ENCODE results near the gene CBX4. TPM values are rescaled to one million over a fixed set of nuclear protein-coding genes. Genes with fewer than 3 reads are reported as not detected.

CBX4 gene
- total and polyA plus RNA-seq, 2 experiments from 2014 or later = 1.2 to 18.9 TPM

- H4K20me1 ChIP-seq (ENCODE audit: insufficient read depth) = no peaks in the 10 kb centered on the region
- H3K9me3 ChIP-seq (ENCODE audit: low read depth) = no peaks in the 10 kb centered on the region
- H2AFZ ChIP-seq = no peak overlapping the region
- no peak overlapping the region for H3K4me2 ChIP-seq (ENCODE audit: unreplicated experiment)
- H3F3A ChIP-seq (ENCODE audit: insufficient read depth) = peaks cover 5% of the 10 kb centered on the region
- no peaks in the 10 kb centered on the region for H3K27me3 ChIP-seq (replicated peaks; ENCODE audit: insufficient read depth)
- TF ChIP-seq EZH2phosphoT487 (IDR thresholded peaks at IDR 0.05; ENCODE audit: insufficient read depth, low read depth) = no peak
- TF ChIP-seq EZH2 (IDR thresholded peaks at IDR 0.05; ENCODE audit: insufficient read depth, poor library complexity, severe bottlenecking) = no peak
- WGBS, 2 experiments (ENCODE audit: low coverage in 1 of 2, low lambda C conversion rate in 2 of 2, missing lambda C conversion rate in 2 of 2) = 68 to 73% methylated on average over 43 to 68 of the region's 72 CpGs
- H3K4me3 ChIP-seq = no peak overlapping the region
- peaks cover 2% of the 10 kb centered on the region; the same call in 1 of the 2 replicates for H3K4me1 ChIP-seq (ENCODE audit: insufficient read depth)
- no peak overlapping the region for H3K9ac ChIP-seq
- no peak for DNase-seq
- H3K27ac ChIP-seq = no peak overlapping the region
- H3K36me3 ChIP-seq (ENCODE audit: low read depth) = peaks cover 7% of the 10 kb centered on the region; the same call in 1 of the 2 replicates
- H3K9me2 ChIP-seq (ENCODE audit: insufficient read depth) = no peaks in the 10 kb centered on the region
- in situ Hi-C loops (cut with MboI) = no loop called here
- H3K79me2 ChIP-seq (ENCODE audit: insufficient read depth) = peaks cover 30% of the 10 kb centered on the region
These were observed 6.8 kb downstream of the CBX4 start for GRCh38 chr17:79832218-79833109.

- Histone ChIP-seq H3K9me2 (ENCODE audit: insufficient read depth) (no peaks in the 10 kb centered on the region), H3K4me1 (ENCODE audit: insufficient read depth) (no peaks in the 10 kb centered on the region), H3K27me3 (replicated peaks; ENCODE audit: insufficient read depth) (no peaks in the 10 kb centered on the region), H3K9me3 (ENCODE audit: low read depth) (no peaks in the 10 kb centered on the region), H3K36me3 (ENCODE audit: low read depth) (peaks cover 7% of the 10 kb centered on the region; the same call in 1 of the 2 replicates), H3K4me3 (no peak overlapping the region), H2AFZ (no peak overlapping the region), H3K4me2 (ENCODE audit: unreplicated experiment) (no peak overlapping the region), H3K27ac (no peak overlapping the region), H3K79me2 (ENCODE audit: insufficient read depth) (peaks cover 21% of the 10 kb centered on the region), H4K20me1 (ENCODE audit: insufficient read depth) (no peaks in the 10 kb centered on the region), H3F3A (ENCODE audit: insufficient read depth) (peaks cover 4% of the 10 kb centered on the region; the same call in 1 of the 2 replicates), H3K9ac (no peak overlapping the region)
- no peak for DNase-seq
- in situ Hi-C loops (cut with MboI) = no loop called here
- 66 to 71% methylated on average over 23 to 33 of the region's 33 CpGs for WGBS, 2 experiments (ENCODE audit: low coverage in 1 of 2, low lambda C conversion rate in 2 of 2, missing lambda C conversion rate in 2 of 2)
- TF ChIP-seq EZH2phosphoT487 (IDR thresholded peaks at IDR 0.05; ENCODE audit: insufficient read depth, low read depth) (no peak), EZH2 (IDR thresholded peaks at IDR 0.05; ENCODE audit: insufficient read depth, poor library complexity, severe bottlenecking) (no peak)
These were observed 7.7 kb downstream of the CBX4 start for GRCh38 chr17:79831265-79832217.

DNA sequence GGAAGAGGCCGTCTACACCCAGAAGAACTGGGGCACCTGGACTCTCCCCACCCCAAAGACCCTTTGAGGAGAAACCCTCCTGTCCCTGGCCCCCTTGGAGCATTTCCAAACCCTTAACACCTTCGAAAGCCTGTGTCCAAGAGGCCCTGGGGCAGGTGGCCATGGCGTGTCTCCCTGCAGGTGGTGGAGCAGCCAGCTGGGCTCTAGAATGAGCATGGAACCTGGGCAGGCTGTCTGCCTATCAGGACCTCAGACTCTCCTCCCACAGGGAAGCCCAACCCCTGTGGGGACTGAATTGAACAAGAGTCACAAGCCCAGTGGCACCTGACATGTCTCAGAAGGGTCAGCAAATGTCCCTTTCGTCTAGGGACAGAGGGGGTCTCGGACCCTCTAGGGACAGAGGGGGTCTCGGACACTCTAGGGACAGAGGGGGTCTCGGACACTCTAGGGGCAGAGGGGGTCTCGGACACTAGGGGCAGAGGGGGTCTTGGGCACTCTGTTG, 8.4 kb downstream of the CBX4 start:
- TF ChIP-seq EZH2phosphoT487 (IDR thresholded peaks at IDR 0.05; ENCODE audit: insufficient read depth, low read depth) (no peak), EZH2 (IDR thresholded peaks at IDR 0.05; ENCODE audit: insufficient read depth, poor library complexity, severe bottlenecking) (no peak)
- Histone ChIP-seq H3K9me3 (ENCODE audit: low read depth) (no peaks in the 10 kb centered on the region), H4K20me1 (ENCODE audit: insufficient read depth) (no peaks in the 10 kb centered on the region), H3K27me3 (replicated peaks; ENCODE audit: insufficient read depth) (no peaks in the 10 kb centered on the region), H3K79me2 (ENCODE audit: insufficient read depth) (peaks cover 14% of the 10 kb centered on the region), H3K4me1 (ENCODE audit: insufficient read depth) (no peaks in the 10 kb centered on the region), H3K27ac (no peak overlapping the region), H2AFZ (no peak overlapping the region), H3K4me3 (no peak overlapping the region), H3F3A (ENCODE audit: insufficient read depth) (peaks cover 4% of the 10 kb centered on the region; the same call in 1 of the 2 replicates), H3K4me2 (ENCODE audit: unreplicated experiment) (no peak overlapping the region), H3K36me3 (ENCODE audit: low read depth) (peaks cover 7% of the 10 kb centered on the region; the same call in 1 of the 2 replicates), H3K9me2 (ENCODE audit: insufficient read depth) (no peaks in the 10 kb centered on the region), H3K9ac (no peak overlapping the region)
- 87 to 90% methylated on average over 7 to 8 of the region's 8 CpGs for WGBS, 2 experiments (ENCODE audit: low coverage in 1 of 2, low lambda C conversion rate in 2 of 2, missing lambda C conversion rate in 2 of 2)
- no peak for DNase-seq
- in situ Hi-C loops (cut with MboI) = no loop called here

- in situ Hi-C loops (cut with MboI) = no loop called here
- H3K9me2 ChIP-seq (ENCODE audit: insufficient read depth) = no peaks in the 10 kb centered on the region
- no peaks in the 10 kb centered on the region for H3K27me3 ChIP-seq (replicated peaks; ENCODE audit: insufficient read depth)
- no peaks in the 10 kb centered on the region for H3K9me3 ChIP-seq (ENCODE audit: low read depth)
- peaks cover 7% of the 10 kb centered on the region; the same call in 1 of the 2 replicates for H3K36me3 ChIP-seq (ENCODE audit: low read depth)
- WGBS, 2 experiments (ENCODE audit: low coverage in 1 of 2, low lambda C conversion rate in 2 of 2, missing lambda C conversion rate in 2 of 2) = 42 to 43% methylated on average over 8 of the region's 8 CpGs
- H2AFZ ChIP-seq = no peak overlapping the region
- H3F3A ChIP-seq (ENCODE audit: insufficient read depth) = peaks cover 4% of the 10 kb centered on the region; the same call in 1 of the 2 replicates
- H3K79me2 ChIP-seq (ENCODE audit: insufficient read depth) = peaks cover 9% of the 10 kb centered on the region; the same call in 1 of the 2 replicates
- H3K4me3 ChIP-seq = no peak overlapping the region
- no peak overlapping the region for H3K9ac ChIP-seq
- no peaks in the 10 kb centered on the region for H4K20me1 ChIP-seq (ENCODE audit: insufficient read depth)
- no peak for DNase-seq
- no peaks in the 10 kb centered on the region for H3K4me1 ChIP-seq (ENCODE audit: insufficient read depth)
- no peak overlapping the region for H3K4me2 ChIP-seq (ENCODE audit: unreplicated experiment)
- H3K27ac ChIP-seq = no peak overlapping the region
- no peak for TF ChIP-seq EZH2 (IDR thresholded peaks at IDR 0.05; ENCODE audit: insufficient read depth, poor library complexity, severe bottlenecking)
- no peak for TF ChIP-seq EZH2phosphoT487 (IDR thresholded peaks at IDR 0.05; ENCODE audit: insufficient read depth, low read depth)
These were observed 8.9 kb downstream of the CBX4 start for GRCh38 chr17:79830303-79830702.

Data from GM23248 (cell line).